Effector CD8-positive, alpha-beta T cell (primary cell): Measurements from ENCODE around the gene CYB5R2.

Source experiments
- DNase-seq: peaks from one replicate; lab custom pipeline; 2025; lab: John Stamatoyannopoulos, UW

CYB5R2 gene

DNA sequence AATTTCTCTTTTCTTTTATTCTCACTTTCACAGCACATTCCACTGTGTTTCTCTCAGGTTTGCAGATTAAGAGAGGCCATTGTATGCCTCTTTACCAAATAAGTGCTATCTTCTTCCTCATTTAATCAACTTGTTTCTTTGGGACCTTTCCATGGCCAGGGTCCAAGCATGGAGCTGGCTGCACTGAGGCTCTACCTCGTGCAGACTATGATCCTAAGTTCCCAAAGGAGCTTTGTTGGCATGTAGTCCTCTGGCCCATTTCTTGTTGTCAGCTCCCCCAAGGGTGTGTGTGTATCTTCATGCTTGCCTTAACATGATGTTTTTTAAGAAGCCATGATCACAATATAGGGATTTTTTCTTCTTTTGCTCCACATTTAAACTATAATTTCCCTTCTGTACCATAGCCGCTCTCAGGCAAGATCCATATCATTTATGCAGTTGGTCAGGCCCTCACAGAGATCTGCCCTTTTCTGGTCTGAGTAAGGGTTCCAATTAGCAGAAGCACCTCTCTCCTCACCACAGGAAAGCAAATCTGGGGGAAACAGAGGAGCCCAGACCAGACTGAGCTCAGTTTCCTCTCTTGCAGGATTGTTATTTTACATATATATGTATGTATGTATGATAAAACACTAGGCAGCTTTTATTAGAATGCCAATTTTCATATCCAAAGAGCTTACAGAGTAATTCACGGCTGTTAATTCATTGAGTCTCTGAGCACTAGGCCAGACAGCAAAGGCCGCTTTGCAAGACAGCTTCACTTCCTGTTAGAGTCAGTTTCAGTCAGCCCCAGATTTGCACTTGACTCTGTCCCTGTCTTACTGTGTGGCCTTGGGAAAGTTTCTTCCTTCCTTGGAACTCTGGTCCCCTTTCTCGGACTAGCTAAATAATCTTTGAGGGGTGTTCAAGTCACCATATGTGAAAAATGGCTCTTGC lies 34.3 kb downstream of the CYB5R2 start:
- DNase-seq: no peak

DNA sequence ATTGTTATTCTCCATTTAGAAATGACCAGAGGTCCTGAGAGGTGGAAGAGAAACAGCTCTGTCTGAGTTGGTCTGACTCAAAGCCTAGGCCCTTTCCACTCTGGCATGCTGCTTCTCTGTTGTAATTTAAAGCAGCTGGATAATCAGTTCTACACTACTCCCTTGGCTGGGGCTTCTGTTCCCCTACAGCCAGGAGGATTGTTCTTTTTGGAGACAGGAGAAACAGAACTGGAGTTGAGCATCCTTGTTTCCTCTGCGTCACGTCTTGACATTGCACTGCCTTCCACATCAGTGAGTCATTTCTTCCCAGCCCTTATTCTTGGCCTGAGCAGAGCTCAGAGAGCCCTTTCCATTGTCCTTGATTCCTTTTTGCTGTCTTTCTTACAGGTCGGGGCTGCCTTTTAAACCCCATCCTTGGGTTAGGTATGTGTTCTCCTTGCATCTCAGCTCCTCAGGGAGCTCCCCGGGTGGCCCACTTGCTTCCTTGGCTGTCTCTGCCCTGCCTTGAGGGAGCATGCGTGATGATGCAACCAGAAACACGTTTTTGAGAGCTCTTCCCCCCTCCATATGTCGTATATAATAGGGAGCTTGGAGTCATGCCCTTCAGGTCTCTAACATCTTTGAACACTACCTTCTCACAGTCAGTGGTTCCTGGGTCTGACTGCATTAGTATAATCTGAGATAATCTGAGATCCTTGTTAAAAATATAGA lies 35.7 kb downstream of the CYB5R2 start:
- DNase-seq: no peak

DNA sequence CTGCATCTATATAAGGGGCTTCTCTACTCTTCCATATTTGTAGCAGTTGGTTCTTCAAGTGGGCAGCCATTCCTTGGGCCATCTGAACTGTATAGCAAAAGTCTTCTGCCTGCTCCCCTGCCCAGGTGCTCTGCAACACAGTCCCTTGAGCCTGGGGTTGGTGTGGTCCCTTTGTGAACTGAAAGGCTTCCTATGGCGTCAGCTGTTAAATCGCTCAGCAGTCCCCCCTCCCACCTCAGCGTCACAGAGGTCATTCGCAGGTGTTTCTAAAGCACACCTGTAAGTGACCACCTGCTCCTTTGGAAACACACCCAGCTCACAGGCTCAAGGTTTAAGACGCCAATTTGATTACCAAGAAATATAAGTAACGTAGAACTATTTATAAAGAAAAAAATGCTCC lies 37.0 kb downstream of the CYB5R2 start:
- DNase-seq: no peak

DNA sequence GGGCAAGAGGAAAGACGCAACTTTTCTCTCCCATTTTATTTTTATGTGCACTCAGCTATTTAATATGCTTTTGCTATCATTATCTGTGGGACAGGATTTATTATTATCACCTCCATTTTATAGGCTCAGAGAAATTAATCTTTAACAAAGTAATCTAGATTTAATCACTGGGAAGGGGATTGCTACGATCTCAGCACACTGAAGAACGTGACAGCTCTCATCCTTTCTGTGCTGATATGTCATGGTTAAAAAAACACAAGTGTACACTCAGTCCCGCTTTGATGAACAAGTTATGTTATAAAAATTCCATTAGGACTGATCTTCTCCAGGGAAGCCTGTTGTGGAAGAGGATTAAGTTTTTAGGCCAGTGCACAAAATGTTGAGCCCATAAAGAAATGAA lies 37.6 kb downstream of the CYB5R2 start:
- DNase-seq: no peak

DNA sequence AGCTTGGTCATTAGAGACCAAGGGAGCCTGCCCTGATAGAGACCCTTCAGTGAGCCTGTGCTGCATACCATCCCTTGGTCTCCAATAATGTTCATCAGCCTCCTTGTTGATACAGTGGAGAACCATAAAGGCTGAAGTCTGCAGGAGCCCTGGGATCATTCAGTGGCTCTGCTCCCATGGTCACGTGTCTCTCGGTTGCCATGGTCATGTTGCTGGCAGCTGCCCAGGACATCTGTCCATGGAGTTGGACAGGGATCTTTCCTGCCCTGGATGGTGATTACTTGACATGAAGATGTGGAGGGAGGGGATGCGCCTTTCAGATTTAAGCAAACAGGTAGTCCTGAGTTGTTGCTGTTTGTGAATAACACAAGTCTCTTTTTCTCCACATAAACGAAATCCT lies 38.2 kb downstream of the CYB5R2 start:
- no peak for DNase-seq

DNA sequence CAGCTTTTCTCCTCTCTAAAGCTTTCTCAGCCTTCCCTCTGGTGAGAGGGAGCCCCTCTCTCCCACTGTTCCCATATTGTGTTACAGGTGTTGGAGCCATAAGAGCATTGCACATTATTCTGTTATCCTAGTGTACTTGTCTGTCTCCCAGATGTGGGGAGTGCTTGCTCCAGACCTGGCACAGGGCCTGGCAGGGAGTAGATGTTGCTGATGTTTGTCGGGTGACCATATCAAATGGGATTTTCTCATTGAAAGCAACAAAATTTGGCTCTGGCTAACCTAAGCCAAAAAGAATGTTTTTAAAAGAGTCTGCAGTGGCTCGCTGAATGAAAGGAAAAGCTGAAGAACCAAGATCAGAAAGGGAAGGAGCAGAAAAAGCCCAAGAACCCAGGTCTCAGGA lies 41.1 kb downstream of the CYB5R2 start:
- no peak for DNase-seq

DNA sequence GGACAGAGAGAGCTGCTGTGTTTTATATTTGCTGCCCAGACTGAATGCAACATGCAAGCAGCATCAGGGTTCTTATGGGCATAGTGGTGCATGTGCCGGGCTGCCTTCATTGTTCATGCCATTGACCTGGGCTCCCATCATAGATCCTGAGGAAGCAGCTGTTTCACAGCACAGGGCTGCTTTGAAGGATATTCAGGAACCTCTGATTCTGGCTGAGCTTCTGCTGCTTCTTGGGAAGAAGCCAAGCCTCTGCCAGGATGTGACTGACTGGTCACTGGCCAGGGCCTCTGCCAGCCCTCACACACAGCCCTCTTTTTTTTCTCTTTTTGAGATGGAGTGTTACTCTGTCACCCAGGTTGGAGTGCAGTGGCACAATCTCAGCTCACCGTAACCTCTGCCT lies 43.3 kb downstream of the CYB5R2 start:
- DNase-seq: no peak

DNA sequence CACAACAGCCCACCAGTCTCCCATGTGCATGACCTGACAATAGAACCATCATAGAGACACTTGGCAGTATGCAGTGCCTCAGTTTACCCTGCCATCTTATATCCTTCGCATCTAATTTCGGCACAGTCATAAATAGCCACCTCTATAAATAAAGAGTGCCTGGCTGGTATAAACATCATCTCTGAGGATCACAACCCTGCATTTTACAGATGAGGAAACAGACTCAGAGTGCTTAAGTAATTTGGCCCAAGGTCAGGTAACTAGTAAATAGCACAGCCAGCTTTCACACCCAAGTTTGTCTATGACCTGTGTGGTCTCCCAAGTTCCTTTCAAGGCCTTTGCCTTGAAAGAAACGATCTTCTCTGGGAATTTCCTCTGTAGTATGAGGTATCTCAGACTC lies 44.6 kb downstream of the CYB5R2 start:
- no peak for DNase-seq

DNA sequence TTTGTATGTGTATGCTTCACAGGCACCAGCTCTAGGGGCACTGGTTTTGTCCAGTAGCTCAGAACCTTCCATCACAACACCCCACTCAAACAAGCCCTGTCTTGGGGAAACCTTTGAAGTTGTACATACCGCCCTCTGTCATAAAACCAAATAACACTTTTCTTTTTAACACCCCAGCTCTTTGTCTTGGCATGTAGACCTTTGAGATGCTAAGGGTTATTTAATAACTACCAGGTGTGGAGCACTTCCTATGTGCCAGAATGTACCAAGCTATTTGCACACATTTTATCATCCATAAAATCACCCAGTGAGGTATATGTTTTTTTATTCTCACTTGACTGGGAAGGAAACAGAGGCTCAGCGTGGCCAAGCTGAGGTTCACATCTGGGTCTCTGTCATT lies 50.6 kb downstream of the CYB5R2 start:
- DNase-seq: no peak

DNA sequence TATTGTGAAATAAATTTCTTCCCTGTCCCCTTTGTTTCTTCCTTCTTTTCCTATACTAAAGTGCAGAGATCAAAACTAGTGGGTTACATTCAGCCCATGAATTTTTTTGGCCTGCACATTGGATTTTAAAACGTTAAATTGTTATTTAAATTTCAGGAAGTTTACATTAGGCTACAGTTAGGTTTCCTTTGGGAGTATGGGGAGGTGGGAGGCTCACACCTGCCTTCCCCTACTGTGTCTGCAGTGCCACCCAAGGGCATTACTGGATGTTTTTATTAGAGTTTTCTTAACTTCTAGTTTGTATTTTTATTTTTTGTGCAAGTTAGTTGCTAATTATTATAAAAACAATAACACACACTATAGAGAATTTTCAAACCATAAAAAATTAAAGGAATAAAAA lies 51.7 kb downstream of the CYB5R2 start:
- no peak for DNase-seq

DNA sequence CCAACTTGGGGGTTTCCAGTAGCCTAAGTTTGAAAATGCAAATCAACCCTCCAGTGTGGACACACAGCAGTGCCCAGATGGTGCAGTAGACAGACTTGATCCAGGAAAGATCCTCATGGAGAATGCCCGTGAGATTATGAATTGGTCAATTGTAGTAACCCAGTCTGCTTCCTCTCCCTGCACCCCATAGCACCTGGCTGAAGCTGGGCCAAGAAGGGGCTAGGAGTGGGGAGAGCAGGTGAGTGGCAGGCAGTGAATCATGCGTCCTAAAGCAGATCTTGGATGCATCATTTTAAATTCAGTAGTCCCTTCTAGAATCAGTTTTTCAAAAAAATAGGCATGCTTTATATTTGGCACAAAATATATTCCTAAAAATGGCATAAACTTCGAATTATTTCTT lies 52.2 kb downstream of the CYB5R2 start:
- DNase-seq: no peak

DNA sequence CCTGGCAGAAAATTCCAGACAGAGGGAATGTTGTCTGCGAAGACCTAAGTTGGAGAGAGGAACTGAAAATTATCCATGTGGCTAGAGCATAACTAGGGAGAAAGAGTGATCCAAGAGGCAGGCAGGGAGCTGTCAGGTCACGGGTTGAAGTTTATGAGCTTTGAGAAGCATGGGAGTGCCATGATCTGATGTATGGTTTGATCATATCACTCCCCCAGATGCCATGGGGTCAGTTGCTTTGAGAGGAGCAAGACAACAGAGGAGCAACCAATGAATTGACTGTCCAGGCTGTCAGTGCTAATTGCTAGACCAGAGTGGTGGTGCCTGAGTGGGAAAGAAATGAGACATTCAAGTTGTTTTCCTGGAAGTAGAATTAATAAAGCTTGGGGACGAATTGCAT lies 54.0 kb downstream of the CYB5R2 start:
- DNase-seq: no peak

DNA sequence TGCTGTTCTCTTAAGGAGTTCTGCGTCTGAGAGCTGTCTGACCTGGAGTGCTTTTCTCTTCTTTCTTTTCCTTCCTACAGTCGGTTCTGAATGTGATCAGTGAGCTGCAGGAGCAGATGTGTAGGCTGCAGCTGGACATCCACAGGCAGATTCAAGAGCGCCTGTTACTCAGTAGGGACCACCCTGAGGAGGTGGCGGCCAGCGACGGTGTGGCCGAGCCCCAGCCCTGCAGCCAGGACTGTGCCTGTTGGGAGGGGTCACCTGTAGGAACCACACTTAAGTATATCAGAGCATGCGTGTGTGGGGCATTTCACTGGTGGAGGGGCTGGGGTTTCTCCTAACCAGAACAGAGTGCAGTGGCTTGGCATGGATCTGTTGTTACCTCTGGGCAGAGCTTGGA lies 56.3 kb downstream of the CYB5R2 start:
- DNase-seq: no peak
